ENCODE measurements around the gene TTBK2. TPM values are rescaled to one million over a fixed set of nuclear protein-coding genes. Genes with fewer than 3 reads are reported as not detected.

TTBK2 gene
- total and polyA plus RNA-seq, 2 donors (not counting 1 experiment from before 2014, with no cell fraction given) = 4.3 to 39.6 TPM

GRCh38 chr15:42846647-42847046 is 73.9 kb downstream of the TTBK2 start:
- Histone ChIP-seq H3K9me3 (ENCODE audit: control extremely low read depth in 1 of 3, control insufficient read depth in 2 of 3, insufficient read depth in 1 of 3, low read length in 2 of 3) (peaks cover 0 to 10% (median 5%) of the 10 kb centered on the region in 3 donors), H4K20me1 (ENCODE audit: control insufficient read depth, insufficient read depth, low read length, poor library complexity, severe bottlenecking) (no peaks in the 10 kb centered on the region), H3K27me3 (replicated peaks in 1 of 4; ENCODE audit: control extremely low read depth in 1 of 4, control insufficient read depth in 3 of 4, insufficient read depth in 4 of 4, low read length in 3 of 4) (no peaks in the 10 kb centered on the region), H3K4me1 (ENCODE audit: control insufficient read depth in 2 of 2, insufficient read depth in 2 of 2, low read length in 2 of 2) (no peaks in the 10 kb centered on the region), H3K27ac (ENCODE audit: low read length in 2 of 2) (no peak overlapping the region), H3K79me2 (ENCODE audit: control insufficient read depth, insufficient read depth, low read length) (no peaks in the 10 kb centered on the region), H2AFZ (ENCODE audit: insufficient read depth, low read depth, low read length, poor library complexity, severe bottlenecking) (no peak overlapping the region), H3K9ac (ENCODE audit: low read length) (no peak overlapping the region), H3K36me3 (replicated peaks in 1 of 2; ENCODE audit: control extremely low read depth in 1 of 2, control insufficient read depth in 1 of 2, extremely low read depth in 1 of 2, insufficient read depth in 2 of 2, low read length in 1 of 2) (no peaks in the 10 kb centered on the region), H3K4me2 (replicated peaks; ENCODE audit: low read depth, low read length, poor library complexity, severe bottlenecking) (no peak overlapping the region), H3K4me3 (ENCODE audit: control extremely low read depth in 1 of 5, extremely low read depth in 1 of 5, insufficient read depth in 1 of 5, low read depth in 2 of 5, low read length in 4 of 5) (no peak overlapping the region)
- TF ChIP-seq CTCF (IDR thresholded peaks at IDR 0.05) (no peak), EZH2 (IDR thresholded peaks at IDR 0.05; ENCODE audit: borderline replicate concordance, insufficient read depth, low read depth, low read length, poor library complexity, severe bottlenecking) (no peak)
- no peak for ATAC-seq (ENCODE audit: low read depth)
- no peak overlapping the region for H3K27ac Mint-ChIP-seq
- WGBS (ENCODE audit: insufficient coverage) = no CpG with 5 or more reads among the region's 1 CpG
- H3K4me3 Mint-ChIP-seq = no peak overlapping the region
- DNase-seq = no peak
- H3K9me3 Mint-ChIP-seq (ENCODE audit: insufficient read depth) = no peaks in the 10 kb centered on the region
- CTCF ChIA-PET = no interaction called here
- POLR2A ChIA-PET = no interaction called here
- no peaks in the 10 kb centered on the region for H3K27me3 Mint-ChIP-seq
- intact Hi-C loops (cut with micrococcal nuclease) = no loop called here
- H3K4me1 Mint-ChIP-seq = no peaks in the 10 kb centered on the region

- Histone ChIP-seq H3K4me1 (ENCODE audit: control insufficient read depth in 2 of 2, insufficient read depth in 2 of 2, low read length in 2 of 2) (no peaks in the 10 kb centered on the region), H3K79me2 (ENCODE audit: control insufficient read depth, insufficient read depth, low read length) (no peaks in the 10 kb centered on the region), H2AFZ (ENCODE audit: insufficient read depth, low read depth, low read length, poor library complexity, severe bottlenecking) (no peak overlapping the region), H3K9me3 (ENCODE audit: control extremely low read depth in 1 of 3, control insufficient read depth in 2 of 3, insufficient read depth in 1 of 3, low read length in 2 of 3) (peaks cover 0 to 10% (median 5%) of the 10 kb centered on the region in 3 donors), H3K27ac (ENCODE audit: low read length in 2 of 2) (no peak overlapping the region), H3K4me2 (replicated peaks; ENCODE audit: low read depth, low read length, poor library complexity, severe bottlenecking) (no peak overlapping the region), H4K20me1 (ENCODE audit: control insufficient read depth, insufficient read depth, low read length, poor library complexity, severe bottlenecking) (no peaks in the 10 kb centered on the region), H3K27me3 (replicated peaks in 1 of 4; ENCODE audit: control extremely low read depth in 1 of 4, control insufficient read depth in 3 of 4, insufficient read depth in 4 of 4, low read length in 3 of 4) (no peaks in the 10 kb centered on the region), H3K36me3 (replicated peaks in 1 of 2; ENCODE audit: control extremely low read depth in 1 of 2, control insufficient read depth in 1 of 2, extremely low read depth in 1 of 2, insufficient read depth in 2 of 2, low read length in 1 of 2) (no peaks in the 10 kb centered on the region), H3K4me3 (ENCODE audit: control extremely low read depth in 1 of 5, extremely low read depth in 1 of 5, insufficient read depth in 1 of 5, low read depth in 2 of 5, low read length in 4 of 5) (no peak overlapping the region), H3K9ac (ENCODE audit: low read length) (no peak overlapping the region)
- no peak overlapping the region for H3K4me3 Mint-ChIP-seq
- H3K27ac Mint-ChIP-seq = no peak overlapping the region
- ChIA-PET POLR2A (no interaction called here), CTCF (no interaction called here)
- no peak for ATAC-seq (ENCODE audit: low read depth)
- TF ChIP-seq EZH2 (IDR thresholded peaks at IDR 0.05; ENCODE audit: borderline replicate concordance, insufficient read depth, low read depth, low read length, poor library complexity, severe bottlenecking) (no peak), CTCF (IDR thresholded peaks at IDR 0.05) (no peak)
- no peaks in the 10 kb centered on the region for H3K4me1 Mint-ChIP-seq
- intact Hi-C loops (cut with micrococcal nuclease) = no loop called here
- no CpG with 5 or more reads among the region's 5 CpGs for WGBS (ENCODE audit: insufficient coverage)
- H3K9me3 Mint-ChIP-seq (ENCODE audit: insufficient read depth) = no peaks in the 10 kb centered on the region
- DNase-seq = no peak
- no peaks in the 10 kb centered on the region for H3K27me3 Mint-ChIP-seq
Measured at GRCh38 chr15:42845581-42845980, 75.0 kb downstream of the TTBK2 start.

All from B cell (primary cell).